GM04504 (cell line): ENCODE data around the gene GDF10.

Experiments
- DNase-seq: peaks from one replicate; pipeline ENCODE4 v3.0.0-alpha.2; 2012; ENCODE audit warnings: low read depth

GDF10 gene

DNA sequence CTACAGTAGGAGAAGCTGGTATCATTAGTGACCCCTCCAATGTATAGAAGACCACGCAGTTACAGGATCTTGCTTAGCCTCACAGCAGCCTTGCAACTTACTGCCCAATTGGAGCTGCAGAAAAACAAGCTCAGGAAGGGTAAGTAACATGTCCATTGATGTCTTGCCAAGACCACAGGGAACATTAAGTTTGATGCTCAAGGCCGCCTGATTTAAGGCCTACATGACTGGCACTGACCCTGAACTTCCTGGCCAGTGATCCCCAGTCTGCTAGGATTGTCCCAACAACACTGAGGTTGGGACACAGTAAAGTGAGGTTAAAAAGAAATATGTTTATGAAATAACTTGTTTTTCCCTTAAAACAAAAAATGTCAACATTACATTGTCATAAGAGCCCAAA, 15.4 kb downstream of the GDF10 start:
- no peak for DNase-seq

DNA sequence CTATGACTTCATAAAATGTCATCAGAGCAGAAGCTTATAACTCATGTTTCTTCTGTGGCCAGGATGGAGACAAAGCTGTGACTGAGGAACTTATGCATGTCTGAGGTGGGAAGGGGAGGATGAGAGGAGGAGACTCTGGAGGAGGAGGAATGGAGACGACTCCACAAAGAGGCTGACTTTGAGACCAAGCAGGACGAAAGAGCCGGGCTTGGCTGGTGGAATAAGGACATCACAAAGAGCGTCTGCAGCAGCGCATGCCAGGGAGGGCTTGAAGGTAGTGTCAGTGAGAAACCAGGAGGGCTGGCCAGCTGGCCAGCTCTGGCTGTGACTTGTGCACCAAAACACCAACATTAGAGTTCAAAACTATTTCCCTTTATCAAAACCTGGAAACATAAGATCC, 16.1 kb downstream of the GDF10 start:
- DNase-seq = no peak

DNA sequence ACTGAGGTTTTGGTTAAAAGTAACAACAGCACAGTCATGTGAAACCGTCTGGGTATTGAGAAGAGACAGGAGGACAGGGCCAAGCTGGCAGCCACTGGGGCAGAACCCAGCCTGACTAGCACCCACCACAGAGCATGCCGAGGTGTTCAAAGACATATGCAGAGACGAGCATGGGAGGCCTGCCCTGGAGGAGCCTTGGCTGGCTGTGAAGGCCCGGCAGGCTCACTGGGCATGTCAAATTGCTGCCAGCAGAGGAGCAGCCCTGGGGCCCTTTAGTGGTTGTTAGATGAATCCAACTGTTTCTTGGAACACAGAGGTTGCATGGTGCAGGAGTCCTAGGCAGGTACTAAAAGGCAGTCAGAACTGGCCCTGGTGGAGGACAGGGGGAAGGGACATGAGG, 17.3 kb downstream of the GDF10 start:
- no peak for DNase-seq

DNA sequence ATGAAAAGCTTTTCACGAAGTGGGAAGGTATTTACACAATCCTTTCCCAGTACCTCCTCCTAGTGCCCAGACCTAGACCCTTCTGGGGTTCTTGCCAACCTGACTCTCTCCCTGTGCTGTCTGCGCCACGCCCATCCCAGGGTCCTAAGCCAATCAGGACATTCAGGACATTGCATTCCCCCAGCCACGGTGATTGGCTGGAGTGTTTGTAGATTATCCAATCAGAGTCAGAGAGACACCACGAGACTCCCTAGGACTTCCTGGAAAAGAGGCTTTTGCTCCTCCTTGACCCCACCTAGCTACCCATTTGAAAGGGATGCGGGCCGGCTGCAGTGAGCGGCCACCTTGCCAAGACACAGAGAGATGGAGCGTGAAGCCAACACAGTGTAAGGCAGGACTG, 18.7 kb downstream of the GDF10 start:
- DNase-seq = no peak

DNA sequence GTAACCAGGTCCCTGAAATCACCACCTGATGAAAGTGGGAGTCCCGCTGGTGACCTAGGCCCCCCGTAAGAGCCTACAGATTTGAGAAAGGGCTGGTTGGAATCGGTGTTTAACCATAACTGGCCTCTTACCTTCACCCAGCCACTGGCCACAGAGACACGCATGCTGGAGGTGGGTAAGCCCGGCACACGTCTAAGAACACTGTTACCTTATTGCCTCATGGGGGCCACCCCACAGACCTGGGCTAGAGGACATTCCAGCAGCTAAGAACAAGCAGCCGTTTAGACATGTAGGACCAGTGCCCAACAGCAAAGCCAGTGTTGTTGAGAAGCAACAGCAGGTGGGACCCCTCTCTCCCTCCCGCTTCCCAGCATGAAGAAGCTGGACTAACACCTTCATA, 19.8 kb downstream of the GDF10 start:
- no peak for DNase-seq

DNA sequence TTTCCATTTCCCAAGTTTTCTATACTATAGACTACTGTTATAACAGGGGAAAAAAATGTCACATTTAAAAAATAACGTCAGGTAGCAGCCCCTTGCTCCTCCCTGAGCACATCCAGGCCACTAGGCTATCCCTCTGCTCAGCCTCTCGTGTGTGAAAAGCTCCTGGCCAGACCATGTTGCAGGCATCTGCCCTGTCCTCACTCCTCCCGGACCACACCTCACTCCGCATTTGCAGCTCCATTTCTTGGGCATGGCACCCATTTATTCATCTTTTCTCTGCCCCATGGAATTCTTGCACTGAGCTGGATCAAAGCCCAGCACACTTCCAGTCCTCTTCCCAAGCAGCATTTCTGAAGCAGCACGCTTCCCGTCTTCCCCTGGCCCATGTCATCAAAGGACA, 20.8 kb downstream of the GDF10 start:
- no peak for DNase-seq

DNA sequence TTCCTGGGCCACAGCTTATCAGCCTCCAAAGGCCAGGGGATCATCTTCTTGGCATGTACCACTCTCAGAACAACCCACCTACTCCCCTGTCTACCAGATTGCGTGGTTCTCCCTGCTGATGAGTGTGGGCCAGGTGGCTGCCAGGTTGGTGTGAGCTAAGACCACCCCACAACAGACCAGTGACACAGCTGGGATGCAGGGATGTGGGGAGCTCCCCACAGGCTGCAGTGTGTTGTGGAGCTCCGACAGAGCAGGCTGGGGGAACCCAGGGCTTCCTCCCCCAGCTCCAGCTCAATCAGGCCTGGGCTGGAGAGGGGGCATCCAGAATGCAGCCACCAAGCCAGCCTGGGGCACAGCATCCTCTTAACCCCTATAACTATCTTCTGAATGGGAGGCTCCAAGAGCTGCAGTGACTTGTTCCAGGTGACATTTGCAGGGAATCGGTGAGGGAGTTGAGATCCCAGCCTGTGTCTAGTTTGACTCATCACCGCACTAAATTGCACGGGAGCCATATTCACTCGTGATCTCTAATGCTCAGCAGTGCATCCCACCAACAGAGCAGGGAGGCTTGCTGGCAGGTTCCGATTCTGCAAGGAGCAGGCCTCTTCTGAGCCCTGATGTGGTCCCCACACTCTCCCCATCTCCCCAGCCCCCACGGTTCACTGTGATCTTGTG, 21.7 kb downstream of the GDF10 start:
- DNase-seq = no peak

DNA sequence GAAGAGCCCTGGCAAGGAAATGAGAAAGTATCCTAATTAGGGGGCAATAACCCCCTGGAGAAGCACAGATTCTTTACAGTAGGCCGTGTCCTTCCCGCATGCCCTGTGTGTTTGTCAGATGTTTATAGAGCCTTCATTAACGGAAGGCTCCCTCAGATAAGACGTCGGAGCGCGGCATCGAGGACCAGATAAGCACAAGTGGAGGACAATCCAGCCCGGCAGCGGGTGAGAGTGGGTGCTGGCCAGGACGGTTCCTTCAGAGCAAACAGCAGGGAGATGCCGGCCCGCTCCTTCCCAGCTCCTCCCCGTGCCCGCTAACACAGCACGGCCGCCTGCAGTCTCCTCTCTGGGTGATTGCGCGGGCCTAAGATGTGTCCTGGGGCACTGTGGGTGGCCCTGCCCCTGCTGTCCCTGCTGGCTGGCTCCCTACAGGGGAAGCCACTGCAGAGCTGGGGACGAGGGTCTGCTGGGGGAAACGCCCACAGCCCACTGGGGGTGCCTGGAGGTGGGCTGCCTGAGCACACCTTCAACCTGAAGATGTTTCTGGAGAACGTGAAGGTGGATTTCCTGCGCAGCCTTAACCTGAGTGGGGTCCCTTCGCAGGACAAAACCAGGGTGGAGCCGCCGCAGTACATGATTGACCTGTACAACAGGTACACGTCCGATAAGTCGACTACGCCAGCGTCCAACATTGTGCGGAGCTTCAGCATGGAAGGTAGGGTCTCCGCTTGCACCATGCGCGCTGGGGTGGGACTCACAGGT, 22.5 kb downstream of the GDF10 start, which contains the start of gene GDF2:
TSS of gene GDF2 (plus strand) at position 155 of the 762 bp plus-strand sequence. CDS start at position 370, 215 bp downstream.
- no peak for DNase-seq

DNA sequence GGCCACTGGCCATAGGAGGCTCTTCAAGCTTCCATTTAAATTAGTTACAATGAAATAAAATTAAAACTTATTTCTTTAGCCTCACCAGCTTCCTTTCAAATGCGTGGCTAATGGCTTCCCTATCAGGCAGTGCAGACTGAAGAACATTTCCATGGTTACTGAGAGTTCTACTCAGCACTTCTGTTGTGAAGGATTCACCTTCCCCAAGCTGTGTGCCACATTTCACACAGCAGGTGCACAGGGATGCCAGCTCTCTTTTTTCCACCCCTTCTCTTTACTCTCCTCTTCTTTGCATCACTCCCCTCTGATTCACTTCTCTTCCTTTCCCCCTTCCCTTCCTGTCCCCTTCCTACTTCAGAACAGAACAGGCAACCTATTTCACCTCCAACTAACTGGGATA, 23.1 kb downstream of the GDF10 start:
- no peak for DNase-seq

DNA sequence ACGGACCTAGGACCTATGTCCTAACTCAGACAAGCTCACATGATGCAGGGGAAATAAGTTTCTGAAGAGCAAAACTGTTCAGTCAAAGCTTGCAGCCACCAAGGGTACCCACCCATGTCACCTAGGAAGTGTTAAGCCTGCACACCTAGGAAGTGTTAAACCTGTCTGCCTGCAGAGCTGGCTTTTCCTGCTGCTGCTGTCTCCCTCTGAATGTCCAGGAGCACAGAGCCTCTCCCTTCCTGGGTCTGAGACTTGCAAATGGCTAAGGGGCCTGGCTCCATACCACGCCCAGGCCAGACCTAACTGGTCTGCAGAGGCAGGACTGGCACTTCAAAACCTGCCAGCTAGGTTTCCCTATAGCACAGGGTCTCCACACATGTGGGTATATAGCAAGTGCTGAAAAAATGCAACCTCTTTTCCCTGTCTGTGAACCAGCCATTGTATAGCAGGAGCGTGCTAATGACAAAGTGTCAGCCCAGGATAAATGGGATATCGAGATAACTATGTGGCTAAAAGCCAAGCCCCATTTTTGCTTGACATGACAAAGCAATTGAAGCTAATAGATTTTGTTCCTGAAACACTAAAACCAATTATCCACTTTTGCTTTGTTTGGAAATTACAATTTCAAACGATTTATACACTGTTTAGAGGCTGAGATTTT, 23.8 kb downstream of the GDF10 start:
- no peak for DNase-seq

DNA sequence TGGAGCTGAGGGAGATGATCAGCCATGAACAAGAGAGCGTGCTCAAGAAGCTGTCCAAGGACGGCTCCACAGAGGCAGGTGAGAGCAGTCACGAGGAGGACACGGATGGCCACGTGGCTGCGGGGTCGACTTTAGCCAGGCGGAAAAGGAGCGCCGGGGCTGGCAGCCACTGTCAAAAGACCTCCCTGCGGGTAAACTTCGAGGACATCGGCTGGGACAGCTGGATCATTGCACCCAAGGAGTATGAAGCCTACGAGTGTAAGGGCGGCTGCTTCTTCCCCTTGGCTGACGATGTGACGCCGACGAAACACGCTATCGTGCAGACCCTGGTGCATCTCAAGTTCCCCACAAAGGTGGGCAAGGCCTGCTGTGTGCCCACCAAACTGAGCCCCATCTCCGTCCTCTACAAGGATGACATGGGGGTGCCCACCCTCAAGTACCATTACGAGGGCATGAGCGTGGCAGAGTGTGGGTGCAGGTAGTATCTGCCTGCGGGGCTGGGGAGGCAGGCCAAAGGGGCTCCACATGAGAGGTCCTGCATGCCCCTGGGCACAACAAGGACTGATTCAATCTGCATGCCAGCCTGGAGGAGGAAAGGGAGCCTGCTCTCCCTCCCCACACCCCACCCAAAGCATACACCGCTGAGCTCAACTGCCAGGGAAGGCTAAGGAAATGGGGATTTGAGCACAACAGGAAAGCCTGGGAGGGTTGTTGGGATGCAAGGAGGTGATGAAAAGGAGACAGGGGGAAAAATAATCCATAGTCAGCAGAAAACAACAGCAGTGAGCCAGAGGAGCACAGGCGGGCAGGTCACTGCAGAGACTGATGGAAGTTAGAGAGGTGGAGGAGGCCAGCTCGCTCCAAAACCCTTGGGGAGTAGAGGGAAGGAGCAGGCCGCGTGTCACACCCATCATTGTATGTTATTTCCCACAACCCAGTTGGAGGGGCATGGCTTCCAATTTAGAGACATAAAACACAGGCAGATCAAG, 25.6 kb downstream of the GDF10 start:
- no peak for DNase-seq

DNA sequence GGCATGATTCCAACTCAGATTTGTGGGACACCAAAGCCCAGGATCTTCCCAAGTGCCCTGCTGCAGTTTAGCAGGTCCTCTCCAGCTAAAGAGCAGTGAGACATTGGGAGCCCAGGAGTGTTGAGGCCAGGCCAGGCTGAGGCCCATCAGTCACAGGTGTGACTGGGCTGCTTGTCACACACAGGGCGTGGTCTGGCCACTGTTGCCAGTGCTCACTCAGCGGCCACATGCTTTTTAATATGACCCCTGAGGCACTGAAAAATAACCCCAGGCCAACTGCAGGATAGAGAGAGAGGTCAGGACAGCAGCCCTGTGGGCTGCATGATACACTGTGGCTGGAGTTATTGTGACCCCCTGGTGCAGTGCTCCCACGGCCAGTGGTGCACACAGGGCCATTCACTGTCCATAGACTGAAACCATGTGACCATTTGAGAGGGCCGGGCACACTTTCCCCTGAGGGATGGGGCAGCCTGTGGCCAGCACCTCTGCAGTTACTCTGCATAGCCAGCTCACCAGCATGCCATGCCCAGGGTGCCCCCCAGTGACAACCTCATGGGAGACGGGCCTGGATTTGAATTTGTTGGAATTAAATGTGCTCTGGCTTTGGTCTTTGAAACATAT, 26.4 kb downstream of the GDF10 start:
- no peak for DNase-seq

DNA sequence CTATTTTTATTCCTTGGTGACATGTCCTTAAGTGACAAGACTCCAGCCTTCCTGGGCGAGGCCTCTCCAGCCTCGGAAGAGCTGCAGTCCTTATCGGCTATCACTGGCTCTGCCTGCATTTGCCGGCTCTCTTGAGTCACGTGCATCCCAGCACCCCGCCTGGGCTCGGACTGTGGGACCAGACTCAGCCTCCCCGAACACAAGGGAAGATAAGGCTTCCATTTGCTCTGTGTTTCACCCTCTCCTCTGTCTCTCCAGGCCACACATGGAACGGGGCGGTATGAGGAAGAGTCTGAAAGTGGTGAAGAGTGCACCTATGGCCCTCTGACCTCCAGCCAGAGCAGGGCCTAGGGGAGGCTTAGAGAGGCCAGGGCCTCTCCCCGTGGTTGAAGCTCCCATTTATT, 26.9 kb downstream of the GDF10 start:
- no peak for DNase-seq

DNA sequence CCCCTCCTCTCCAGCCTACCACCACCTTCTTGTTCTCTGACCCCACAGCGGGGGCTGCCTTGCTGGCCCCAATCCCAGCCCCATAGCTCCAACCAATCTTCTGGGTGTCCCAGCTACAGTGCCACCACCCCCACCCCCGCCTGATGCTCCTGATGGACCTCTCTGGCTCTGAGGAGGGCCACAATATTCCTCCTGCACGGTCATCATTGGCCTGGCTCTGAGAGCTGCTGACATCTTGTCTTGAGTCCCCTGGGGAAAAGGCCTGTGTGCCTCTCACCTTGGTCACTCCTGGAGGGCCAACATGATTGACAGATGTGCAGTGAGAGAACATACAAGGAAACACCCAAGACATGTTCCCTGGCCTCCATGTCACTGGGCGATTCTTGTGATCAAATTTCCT, 29.9 kb downstream of the GDF10 start:
- no peak for DNase-seq

DNA sequence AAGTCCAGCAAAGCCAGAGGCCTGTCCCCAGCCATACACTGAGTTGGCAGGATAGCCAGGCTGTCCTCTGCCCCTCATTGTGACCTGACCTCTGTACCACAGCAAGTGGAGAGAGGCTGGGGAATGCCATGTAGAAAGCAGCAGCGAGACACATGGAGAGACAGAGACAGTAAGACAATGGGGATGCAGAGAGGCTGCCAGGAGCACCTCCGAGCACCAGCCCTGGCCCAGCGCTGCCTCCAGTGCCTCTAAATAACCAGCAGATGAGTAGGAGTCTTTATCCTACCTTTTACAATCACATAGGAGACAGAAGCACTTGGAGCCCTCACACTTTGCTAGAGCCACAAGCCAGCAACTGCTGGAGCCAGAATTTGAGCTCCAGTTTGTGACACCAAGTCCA, 30.4 kb downstream of the GDF10 start:
- no peak for DNase-seq

DNA sequence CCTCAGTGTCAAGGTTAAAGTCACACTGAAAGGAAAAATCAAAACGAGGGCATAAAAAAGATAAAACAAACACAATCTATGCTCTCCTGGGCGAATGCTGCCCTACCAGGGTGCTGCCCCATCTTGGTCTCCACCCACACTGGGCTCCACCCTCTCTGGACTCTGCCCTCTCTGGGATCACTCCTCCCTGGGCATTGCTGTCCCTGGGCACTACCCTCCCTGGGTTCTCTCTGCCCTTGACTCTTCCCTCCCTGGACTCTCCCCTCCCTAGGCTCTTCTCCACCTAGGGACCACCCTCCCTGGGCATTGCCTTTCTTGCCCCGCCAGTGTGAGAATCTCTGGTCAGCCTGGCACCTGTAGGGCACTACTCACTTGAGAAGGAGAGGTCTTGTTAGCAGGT, 30.8 kb downstream of the GDF10 start:
- no peak for DNase-seq

DNA sequence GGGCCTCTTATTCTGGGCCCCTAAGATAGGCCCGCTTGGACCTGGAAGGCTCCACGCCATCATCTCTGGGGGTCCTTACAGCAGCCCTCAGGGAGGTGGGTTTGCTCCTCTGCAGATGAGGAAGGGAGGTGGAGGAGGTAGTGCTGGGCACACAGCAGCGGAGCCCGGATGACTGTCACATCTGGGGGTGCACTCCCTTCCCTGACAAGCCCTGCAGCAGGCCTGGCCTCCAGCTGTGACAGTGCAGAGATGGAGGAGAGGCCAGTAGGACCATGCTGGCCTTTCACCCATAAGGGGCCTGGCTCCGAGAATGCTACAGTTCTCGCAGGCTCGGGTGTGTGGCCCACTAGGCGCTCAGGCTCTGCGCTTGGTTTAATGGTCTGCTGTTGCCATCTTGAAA, 31.5 kb downstream of the GDF10 start:
- DNase-seq = no peak

DNA sequence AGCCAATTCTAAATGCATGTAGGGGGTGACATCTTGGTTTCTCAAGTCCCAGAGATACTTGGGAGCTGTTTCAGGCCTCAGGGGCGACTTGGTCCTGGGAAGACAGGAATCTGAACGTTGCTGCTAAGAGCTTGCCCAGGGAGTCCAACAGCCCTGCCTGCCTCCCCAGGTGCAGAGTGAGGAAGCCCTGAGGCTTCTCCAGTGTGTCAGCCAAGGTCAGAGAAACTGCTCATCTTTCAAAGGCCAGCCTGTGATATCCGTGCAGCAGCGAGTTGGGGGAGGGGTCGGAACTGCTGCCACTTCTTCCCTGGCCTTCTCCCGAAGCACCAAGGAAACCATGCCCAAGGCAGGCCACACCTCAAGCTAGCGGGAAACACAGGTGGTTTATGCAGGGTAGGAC, 32.0 kb downstream of the GDF10 start:
- DNase-seq = no peak

DNA sequence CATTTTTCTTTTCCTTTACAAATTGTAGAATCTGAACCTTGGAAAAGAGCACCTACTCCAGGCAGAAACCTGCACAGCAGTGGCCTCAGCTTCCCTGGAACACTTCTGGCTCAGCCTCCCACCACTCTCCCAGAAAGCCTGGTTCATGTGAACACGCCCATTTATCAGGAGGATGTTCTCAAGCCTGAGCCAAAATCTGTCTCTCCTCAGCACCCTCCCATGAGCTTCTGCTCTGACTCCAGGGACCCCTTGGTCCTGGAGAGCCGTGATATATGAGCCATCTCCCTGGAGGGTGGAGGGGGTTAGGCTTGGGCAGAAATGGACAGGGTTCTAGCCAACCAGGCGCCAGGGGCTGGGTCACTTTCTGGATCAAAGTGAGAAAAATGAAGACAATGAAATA, 32.4 kb downstream of the GDF10 start:
- DNase-seq = no peak

DNA sequence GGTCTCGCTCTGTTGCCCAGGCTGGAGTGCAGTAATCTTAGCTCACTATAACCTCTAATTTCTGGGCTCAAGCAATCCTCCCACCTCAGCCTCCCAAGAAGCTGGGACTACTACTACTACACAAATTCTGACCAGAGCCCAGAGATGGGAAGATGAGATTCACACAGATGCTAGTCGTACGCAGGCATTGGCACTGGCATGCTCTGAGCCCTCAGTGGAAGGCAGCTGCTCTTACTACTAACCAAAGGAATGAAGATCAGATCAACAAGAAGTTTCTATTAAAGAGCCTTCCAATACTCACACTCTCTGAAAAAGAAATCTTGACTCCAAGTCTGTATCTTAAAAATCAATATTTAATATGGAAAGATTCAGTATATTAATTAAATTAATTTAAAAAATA, 32.9 kb downstream of the GDF10 start:
- no peak for DNase-seq

DNA sequence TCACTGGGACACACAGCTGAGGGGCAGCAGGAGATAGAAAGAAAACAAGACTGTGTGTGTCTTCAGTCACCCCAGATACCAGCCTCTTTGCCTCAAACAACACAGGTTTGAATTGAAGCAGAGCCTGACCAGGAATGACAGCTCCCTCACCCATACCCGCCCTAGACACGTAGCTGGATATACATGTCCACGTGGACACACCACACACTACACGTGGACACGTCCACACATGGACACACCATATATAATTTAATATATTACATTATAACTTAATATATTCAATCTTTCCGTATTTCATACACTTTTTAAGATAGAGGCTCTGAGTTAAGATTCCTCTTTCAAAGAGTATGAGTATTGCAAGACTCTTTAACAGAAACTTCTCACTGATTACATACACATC, 33.5 kb downstream of the GDF10 start:
- no peak for DNase-seq
